ENCODE data around the gene INSYN2B.

Gene INSYN2B

DNA sequence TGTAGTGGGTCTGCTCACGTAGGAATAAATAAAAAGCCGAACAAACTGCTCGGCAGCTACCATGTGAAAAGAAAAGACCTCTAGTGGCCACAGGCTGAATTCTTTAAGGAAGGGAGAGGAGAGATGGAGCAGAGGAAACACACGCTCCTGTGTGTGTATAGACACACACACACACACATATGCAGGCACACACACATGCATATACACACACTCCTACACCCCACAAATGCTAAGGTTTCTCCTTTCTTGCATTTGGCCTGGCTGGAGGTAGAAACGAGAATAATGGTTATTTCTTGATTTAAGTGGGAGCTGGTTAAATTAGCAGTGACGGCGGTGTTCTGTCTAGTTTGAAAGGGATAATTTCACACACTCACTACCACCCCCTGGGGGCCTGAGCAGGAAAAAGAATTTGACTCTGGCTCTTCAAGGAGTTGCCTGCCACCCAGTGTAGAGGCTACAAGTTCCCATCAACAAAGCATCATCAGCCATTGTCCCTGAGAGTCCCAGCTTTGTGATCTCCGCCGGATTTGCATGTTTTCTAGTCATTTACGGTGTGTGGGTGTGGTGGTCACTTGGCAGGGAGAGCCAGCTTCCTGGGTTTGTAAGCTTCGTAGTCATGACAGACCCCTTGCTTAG lies at the start of gene INSYN2B:
Gene INSYN2B, minus strand, starts transcription at position 78 of the 636 bp plus-strand sequence. CDS start 96,597 bp downstream, outside the sequence.
- DNase-seq (ENCODE audit: low spot score), result peak; percentile 28

DNA sequence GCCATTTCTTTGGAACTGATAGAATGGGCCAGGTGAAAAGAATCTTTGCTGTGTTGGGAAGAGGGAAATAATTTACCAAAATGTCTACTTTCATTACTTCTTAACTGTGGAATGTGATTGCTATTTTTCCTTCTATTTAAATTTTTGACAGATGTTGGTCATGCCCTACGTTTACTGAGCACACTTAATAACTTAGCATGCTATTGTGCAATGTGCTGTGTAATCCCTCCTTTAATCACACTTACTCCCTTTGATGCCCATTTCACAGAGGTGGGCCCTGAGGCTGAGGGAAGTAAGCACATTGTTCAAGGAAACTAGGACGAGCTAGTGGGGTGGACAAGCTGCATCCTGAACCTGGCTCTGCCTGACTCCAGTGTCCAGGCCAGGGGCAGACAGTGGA lies 47.8 kb upstream of the INSYN2B start:
- DNase-seq (ENCODE audit: low spot score), result no peak

DNA sequence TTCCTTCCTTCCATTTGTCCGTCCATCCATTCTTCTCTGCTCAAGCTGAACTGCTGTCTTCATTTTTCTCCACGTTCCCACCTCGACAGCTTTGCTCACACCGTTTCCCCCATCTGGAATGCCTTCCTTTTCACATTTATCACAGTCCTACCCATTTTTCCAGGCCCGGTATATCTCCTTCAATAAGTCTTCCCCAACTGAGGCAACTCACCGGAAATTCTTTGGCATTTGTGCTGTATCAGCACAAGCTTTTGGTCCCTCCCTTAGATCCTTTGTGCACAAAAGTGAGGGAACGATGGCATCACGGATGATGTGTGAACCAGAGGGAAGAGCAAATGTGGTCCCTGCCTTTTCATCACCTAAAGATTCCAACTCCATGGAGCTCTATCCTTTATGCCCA lies 45.6 kb upstream of the INSYN2B start:
- DNase-seq (ENCODE audit: low spot score), result no peak

DNA sequence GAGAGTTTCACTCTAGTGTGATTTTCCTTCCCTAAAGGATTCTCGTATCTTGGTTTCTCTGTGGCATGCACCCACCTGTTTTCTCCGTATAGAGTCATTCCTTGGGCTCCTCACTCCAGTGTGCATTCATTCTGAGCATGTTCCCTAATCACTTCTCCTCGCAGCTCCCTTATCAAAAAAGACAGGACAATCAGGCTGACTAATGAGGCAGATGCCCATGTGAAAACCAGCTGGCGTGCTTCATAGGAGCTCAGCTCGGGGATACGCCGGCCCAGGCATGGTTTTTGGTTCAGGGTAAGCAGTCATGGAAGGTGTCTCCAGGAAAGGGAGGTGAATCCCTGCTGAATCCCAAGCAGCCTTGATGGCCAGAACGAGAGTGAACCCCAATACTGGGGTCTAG lies 41.2 kb upstream of the INSYN2B start:
- no peak for DNase-seq (ENCODE audit: low spot score)

DNA sequence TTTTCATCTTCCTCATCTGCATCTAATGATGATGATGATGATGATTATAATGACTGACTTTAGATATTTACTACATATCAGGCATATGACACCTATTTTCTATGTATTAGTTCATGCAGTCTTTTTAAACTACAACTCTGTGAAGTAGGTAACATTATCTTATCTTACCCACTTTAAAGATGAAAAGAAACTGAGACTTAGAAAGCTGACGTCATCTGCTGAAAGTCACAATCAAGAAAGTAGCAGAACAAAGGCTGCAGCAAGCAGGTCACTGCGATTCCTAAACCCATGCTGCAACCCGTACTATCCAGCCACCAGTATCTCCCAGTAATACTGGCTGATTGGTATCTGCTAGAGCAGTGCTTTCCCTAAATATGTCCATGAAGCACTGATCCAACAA lies 40.1 kb upstream of the INSYN2B start:
- DNase-seq (ENCODE audit: low spot score), result no peak

DNA sequence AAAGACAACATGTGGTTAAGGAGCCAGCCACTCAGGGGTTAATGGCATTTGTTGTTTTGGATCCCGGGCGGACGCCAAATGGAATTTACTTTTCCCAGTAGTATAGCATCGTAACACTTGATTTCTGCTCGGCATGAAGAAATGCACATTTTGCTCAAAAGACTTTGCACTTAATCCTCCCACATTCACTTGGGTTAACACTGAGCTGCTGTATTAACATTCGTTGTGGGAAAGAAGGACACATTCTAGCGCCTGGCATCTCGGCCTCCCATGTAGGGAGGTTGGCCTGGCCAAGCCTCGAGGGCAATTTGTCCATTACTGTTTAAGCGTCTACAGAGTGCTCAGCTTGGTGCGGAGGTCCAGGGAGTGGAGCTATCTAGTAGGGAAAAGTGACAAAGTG lies 32.3 kb upstream of the INSYN2B start:
- no peak for DNase-seq (ENCODE audit: low spot score)

DNA sequence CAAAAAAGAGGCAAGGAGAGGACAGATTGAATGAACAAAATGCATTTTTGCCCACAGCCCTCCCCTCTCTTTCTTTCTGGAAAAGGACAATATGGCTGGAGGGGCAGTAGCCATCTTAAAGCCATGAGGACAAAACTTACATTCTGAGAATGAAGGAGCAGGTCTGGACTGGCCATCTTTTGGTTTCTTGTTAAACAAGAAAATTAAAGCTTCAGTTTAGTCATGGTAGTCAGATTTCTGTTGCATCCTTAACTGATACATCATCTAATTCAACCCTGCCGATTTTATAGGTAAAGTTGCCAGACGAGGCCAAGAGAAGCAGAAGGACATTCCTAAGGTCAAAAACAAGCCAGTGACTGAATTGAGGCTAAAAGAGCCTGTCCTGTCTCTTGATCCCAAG lies 31.5 kb upstream of the INSYN2B start:
- no peak for DNase-seq (ENCODE audit: low spot score)

DNA sequence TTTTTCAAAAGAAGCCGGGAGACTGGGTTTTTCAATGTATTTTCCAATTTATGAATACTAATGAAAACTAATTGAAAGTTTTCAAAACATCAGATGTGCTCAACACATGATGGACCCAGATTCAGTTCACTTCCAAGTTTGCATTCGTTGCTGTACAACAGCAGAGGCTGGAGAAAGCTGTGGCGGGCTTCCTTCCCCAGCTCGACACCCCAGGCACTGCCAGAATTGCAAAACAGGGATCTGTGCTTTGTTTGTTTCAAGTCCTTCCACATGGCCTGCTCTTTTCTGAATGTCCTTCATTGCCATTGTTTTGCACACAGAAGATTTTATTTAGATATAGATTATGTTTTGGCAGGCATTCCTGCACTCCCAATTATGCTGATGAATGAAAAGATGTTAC lies 30.3 kb upstream of the INSYN2B start:
- DNase-seq (ENCODE audit: low spot score), result no peak

DNA sequence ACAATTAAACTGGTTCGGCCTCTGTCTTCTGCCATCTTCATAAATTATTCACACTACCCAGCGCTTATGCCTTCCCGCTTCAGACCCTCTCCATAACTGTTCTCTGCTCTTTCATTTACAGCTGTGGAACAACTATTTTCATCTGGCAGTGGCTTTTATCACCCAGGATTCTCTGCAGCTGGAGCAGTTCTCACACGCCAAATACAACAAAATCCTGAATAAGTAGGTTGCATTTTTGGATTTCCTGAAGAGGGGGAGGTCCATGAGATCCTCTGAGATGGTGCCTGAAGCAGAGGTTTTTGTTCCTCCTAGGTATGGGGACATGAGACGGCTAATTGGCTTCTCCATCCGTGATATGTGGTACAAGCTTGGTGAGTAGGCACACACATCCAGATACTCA lies 28.1 kb upstream of the INSYN2B start:
- DNase-seq (ENCODE audit: low spot score), result no peak

DNA sequence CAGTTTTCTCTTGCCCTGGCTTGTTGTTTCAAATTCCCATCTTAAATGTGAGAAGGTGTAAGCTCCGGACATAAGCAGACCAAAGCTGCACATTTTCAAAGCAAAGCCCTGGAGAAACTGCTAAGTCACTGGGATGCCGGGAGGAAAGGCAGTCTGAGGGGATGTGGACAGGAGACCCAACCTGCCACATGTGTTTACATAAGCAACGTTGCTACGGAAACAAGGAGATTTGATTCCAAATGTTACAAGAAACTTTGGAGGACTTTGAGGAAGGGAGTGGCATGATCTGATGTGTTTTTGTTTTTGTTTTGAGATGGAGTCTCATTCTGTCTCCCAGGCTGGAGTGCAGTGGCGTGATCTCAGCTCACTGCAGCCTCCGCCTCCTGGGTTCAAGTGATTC lies 25.7 kb upstream of the INSYN2B start:
- no peak for DNase-seq (ENCODE audit: low spot score)

DNA sequence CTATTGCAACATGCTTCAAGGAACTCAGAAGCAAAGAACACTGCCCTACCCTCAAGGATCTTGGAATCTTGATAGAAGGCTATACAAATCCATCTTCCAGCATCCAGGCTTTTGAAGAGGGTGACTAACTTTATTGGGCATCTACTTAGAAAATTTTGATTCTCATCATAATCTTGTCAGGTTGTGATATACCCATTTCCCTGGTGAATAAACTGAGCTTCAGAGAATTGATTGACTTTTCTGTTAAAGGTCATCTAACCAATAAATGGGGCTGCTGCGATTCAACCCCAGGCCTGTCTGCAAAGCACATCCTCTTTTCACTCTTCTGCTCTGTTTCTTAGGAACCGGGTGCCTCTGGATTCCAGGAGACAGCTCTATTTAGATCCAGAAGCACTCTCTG lies 19.9 kb upstream of the INSYN2B start:
- no peak for DNase-seq (ENCODE audit: low spot score)

DNA sequence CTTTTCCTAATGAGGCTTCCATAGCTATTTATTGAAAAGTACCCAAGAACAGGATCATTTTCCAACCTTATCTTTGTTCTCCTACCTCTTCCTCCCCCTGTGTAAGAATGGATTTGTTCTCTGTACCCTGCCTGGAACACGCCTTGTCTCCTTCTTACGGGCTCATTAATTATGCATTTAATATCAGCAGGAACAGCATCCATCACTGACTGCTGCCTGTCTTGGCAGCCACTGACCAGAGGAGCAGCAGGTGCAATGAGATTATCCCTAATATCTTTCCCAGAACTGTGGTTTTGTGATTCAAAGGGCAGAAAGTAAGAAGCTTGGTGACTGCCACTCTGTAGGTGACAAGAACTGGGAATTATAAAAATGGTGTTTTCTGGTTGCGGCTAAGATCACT lies 19.3 kb upstream of the INSYN2B start:
- DNase-seq (ENCODE audit: low spot score), result no peak

DNA sequence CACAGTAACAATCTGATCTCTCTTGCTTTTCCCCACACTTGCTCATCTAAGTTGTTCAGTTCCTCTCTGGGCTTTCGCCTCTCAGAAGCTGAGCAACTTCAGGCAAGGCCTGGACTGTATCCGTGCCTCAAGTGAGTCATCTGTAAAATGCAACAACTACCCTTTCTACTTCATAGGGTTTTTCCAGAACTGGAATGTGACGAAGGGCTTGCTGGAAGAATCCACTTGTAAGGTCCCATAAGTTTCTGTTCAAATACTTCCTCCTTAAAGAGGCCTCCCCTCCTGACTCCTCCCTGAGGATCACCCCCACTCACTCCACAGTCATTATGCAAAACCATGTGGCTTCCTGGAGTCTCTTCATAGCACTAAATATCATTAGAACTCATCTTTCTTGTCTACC lies 17.5 kb upstream of the INSYN2B start:
- no peak for DNase-seq (ENCODE audit: low spot score)

DNA sequence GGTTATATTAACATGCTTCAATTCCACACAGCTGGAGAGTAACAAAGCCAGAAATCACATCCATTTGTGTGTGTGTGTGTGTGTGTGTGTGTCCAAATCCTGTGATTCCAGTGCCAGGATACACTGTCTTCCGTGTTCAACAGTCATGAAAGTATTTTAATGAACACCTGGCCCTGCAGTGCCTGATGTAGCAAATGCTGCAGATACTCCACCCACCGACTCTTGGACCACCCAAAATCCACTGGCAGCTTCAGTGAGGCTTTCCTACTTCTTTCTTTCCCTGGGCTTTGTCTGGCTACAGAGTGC lies 13.1 kb upstream of the INSYN2B start:
- no peak for DNase-seq (ENCODE audit: low spot score)

DNA sequence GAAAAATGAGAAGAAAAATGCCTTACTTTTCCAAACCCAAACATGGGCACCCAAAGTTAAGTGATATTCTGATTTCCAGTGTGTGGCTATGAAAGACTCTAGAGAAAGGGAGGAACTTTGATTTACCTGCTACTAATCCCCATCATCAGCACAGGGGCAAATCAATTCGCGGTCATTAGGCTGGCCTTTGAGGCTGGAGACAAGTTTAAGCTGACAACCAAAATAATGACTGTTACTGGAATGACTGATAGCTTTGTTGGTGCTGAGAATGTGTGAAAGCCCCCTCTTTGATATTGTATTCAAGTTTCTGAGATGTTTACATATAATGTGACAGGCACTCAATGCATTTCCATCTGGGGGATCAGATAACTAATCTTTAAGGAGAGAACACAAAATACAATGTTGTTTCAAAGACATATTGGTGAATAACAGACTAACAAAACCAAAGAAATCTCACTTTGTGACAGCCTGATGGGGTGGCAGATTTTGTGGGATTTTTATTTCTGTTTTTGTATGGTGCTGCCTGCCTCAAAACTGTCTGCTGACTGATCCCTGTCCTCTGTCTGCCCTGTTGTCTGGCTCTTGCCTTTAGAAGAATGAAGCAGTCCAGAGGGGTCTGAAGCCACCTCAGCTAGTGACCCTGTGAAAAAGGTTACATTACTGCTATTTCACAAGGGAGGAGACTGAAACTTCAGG lies 12.6 kb upstream of the INSYN2B start:
- DNase-seq (ENCODE audit: low spot score), result no peak

DNA sequence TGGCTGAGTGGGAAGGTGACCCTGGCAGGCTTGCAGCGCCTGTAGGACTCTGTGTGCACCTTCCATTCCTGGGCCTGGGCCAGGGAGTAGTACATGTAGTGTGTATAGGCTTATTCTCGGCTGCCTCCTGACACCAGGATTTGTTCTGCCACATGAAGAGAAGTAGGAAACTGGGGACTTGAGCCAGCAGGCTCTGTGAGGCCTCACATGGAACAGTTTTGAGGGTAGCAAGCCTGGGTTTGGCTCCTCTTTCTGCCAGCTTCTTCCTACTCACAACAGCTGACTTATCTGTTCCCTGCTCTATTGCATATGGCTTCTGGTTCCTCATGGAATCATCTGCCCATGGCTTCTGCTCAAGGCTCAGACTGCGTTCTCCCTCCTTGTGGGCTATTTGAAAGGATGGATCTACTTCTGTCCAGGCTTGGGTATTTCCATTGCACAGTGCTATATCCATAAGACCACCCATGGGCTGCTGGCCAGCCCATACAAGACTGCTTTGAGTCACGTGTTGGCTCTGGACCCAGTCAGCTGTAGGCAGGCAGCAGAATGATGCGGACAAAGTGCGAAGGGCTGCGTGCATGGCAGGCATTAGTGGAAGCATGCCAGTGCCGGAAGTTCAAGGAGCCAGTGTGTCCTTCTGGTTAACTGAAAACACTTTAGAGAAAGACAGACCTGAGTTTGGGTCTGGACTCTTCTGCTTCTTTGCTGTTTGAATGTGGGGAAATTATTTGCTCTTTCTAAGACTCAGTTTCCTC lies 11.0 kb upstream of the INSYN2B start:
- DNase-seq (ENCODE audit: low spot score), result no peak

DNA sequence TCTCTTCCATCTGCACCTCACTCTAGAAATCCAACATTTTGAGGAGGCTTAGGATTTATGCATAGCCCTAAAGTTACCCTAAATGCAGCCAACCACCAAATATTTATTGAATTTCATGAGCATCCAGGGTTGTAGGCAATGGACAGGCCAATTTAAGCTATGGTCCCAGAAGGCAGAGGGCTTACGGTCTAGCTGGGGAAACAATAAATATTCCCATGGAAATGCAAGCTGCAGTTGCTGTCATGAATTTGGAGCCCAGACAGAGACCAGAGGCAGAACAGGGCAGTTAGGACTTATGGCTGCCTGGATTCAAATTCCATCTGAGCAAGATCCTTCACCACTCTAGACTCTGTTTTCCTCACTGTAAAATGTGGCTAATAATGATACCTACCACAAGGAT lies 9.1 kb upstream of the INSYN2B start:
- no peak for DNase-seq (ENCODE audit: low spot score)

DNA sequence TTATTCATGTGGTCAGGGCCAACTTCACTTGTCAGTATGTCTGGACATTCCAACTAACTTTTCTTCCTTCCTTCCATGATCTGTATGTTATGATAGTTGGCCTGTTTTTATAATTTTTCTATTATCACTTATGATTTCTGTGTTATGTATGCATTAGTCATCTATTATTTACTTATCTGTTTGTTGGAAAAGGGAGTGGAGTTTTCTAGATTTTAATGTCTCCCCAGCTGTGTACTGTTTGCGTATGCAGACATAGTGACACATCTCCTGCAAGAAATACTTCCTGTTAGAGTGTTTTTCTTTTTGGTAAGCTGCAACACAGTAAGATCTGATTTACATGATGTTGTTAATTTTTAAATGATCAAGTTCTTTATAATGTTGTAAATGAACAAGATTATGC lies 8.7 kb upstream of the INSYN2B start:
- no peak for DNase-seq (ENCODE audit: low spot score)

DNA sequence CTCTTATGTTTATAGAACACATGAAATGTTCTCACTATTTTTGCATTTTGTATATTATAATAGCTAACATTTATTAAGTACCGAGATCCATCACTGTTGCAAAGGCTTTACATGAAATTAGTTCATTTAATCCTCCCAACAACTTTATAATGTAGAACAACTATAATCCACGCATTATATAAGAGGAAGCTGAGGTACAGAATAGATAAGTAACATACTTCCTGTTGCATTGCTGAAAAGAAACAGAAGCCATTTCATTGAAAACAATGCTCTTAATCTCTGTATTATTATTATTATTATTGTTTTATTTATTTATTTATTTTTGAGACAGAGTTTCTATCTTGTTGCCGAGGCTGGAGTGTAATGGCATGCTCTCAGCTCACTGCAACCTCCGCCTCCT lies 7.9 kb upstream of the INSYN2B start:
- DNase-seq (ENCODE audit: low spot score), result no peak

DNA sequence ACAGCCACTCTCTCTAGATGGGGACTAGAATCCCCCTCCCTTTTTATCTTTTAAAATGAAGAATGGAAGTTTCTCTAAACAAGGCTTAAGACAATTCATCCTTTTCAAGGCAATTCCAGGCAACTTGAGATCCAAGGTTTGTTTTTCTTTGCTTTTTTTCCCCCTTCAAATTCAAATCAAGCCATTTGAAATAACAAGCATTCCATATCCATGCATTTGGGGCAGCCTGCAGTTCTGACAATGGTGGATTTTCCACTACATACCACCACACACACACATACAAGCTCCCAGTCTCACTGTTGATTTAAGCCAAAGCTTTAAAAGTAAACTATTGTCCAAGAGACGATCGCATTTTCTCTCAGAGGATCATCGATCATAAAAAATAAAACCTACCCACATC lies 424 bp downstream of the INSYN2B start:
- no peak for DNase-seq (ENCODE audit: low spot score)

DNA sequence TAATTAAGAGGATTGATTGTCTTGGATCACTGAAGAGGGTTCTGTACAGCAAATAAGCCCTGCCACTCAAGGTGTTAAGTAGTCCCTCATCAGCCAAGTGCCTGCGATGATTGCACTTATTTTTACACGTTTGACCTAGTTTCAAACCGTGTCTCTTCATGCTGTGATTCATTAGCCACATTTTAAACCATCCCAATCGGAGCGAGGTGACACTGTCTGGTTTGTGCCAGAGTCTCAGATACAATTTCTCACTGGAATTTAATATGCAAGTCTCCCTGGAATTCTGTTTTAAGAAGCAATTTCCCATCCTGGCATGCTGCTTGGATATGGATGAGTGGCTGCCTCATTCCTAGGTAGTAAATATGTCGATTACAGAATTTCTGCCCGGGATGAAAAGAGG lies 1.6 kb downstream of the INSYN2B start:
- no peak for DNase-seq (ENCODE audit: low spot score)

DNA sequence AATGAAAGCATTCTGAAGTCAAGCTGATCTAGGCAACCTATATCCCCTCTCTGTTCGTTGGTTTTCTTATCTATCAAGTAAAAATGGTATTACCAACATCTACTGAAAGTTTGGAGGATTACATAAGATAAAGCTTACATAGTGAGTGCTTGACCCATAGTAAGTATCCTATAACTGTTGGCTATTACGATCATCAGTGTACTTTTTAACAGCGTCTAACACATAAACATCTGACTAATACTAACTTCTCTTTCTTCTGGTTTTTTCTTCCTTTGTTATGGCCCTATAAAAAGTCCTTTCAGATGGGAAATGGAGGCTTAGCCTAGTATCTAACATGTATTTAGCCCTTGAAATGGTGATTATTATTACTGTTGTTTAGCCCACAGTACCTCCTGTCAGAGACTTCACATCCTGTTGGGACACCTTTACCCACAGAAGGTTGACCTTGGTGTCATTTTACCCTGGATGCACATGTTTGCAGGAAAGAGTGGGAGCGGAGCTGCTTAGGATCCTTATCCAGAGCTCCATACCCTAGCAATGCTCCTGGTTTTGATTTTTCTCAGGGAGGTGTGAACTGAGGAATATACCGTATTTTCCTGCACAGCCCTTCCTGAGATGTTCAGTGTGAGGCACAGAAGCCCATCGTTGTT lies 6.0 kb downstream of the INSYN2B start:
- DNase-seq (ENCODE audit: low spot score), result no peak

DNA sequence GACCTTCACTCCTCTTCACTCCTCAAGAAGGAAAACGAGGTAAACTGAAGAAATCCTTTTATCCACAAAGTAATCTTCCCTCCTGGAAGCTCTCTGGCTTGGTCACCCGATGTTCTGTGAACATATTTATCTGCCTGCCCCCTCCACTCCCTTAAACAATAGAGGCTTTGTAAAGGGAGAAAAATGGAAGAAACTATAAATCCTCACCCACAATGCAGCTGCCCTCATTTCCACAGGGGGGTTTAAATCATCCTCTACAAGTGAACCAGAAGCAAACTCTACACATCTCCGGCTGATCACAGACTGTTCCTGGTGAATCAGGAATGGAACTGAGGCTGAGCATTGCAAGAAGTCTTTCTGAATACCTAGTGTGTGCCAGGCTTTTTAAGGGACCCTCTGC lies 7.2 kb downstream of the INSYN2B start:
- DNase-seq (ENCODE audit: low spot score), result no peak

Data from HuH-7 (cell line).